GM12891 (cell line): Measurements from ENCODE around the gene MS4A10.

Source experiments
- POLR2A ChIP-seq: IDR thresholded peaks from 2 replicates; pipeline ENCODE4 v1.6.1; 2011; ENCODE audit warnings: low read depth, low read length, control low read depth
- TAF1 ChIP-seq: IDR thresholded peaks from 2 replicates; pipeline ENCODE4 v1.6.1; 2011; ENCODE audit warnings: low read depth, low read length, control low read depth

GRCh38 chr11:60791153-60791933 lies 6.2 kb downstream of the MS4A10 start:
- TF ChIP-seq TAF1 = no peak
- no peak for TF ChIP-seq POLR2A
